22Rv1 (cell line): ENCODE results near the gene IL1R2.

ENCODE experiments used
- H3K27ac ChIP-seq: fragments of 450-650 bp; 2 replicates; pipeline ENCODE4 v1.5.1; 2017
- CTCF ChIP-seq: fragments of 450-650 bp; IDR thresholded peaks from 2 replicates; pipeline ENCODE4 v1.5.1; 2017; ENCODE audit warnings: mild to moderate bottlenecking
- ZFX ChIP-seq: fragments of 450-650 bp; IDR thresholded peaks from 2 replicates; pipeline ENCODE4 v1.6.1; 2017; ENCODE audit warnings: antibody characterized with exemption, borderline replicate concordance

The IL1R2 gene

GRCh38 chr2:102024410-102024809 lies 32.6 kb downstream of the IL1R2 start:
- H3K27ac ChIP-seq: no peak overlapping the region
- TF ChIP-seq ZFX: no peak
- TF ChIP-seq CTCF: no peak

GRCh38 chr2:102025016-102025501 lies 33.3 kb downstream of the IL1R2 start:
- no peak overlapping the region for H3K27ac ChIP-seq
- TF ChIP-seq ZFX: no peak
- TF ChIP-seq CTCF: no peak

- no peak overlapping the region for H3K27ac ChIP-seq
- no peak for TF ChIP-seq CTCF
- TF ChIP-seq ZFX: no peak
Measured at GRCh38 chr2:102025583-102026267, 34.0 kb downstream of the IL1R2 start.

- H3K27ac ChIP-seq: no peak overlapping the region
- TF ChIP-seq ZFX (no peak), CTCF (no peak)
Measured at GRCh38 chr2:102027036-102027980, 35.5 kb downstream of the IL1R2 start.

GRCh38 chr2:102028470-102028869 lies 36.7 kb downstream of the IL1R2 start:
- no peak overlapping the region for H3K27ac ChIP-seq
- TF ChIP-seq ZFX (no peak), CTCF (no peak)

GRCh38 chr2:102029405-102029804 lies 37.6 kb downstream of the IL1R2 start:
- no peak overlapping the region for H3K27ac ChIP-seq

More at GRCh38 chr2:102029405-102029804, 37.6 kb downstream of the IL1R2 start:
- TF ChIP-seq CTCF (no peak), ZFX (no peak)
